Kidney epithelial cell (primary cell): ENCODE data around the gene CHST15. TPM values are rescaled to one million over a fixed set of nuclear protein-coding genes. Genes with fewer than 3 reads are reported as not detected.

Source experiments
- DNase-seq: peaks from one replicate; pipeline ENCODE4 v3.0.0-alpha.2; 2010; ENCODE audit warnings: low read depth
- H3K27me3 ChIP-seq: 2 replicates; pipeline ENCODE4 v1.6.0; 2011; ENCODE audit warnings: low read length; ENCODE audit not compliant: control insufficient read depth, insufficient read depth
- H3K36me3 ChIP-seq: 2 replicates; pipeline ENCODE4 v1.5.1; 2011; ENCODE audit warnings: low read length; ENCODE audit not compliant: control insufficient read depth, insufficient read depth
- H3K4me3 ChIP-seq: 2 replicates; pipeline ENCODE4 v1.5.1; 2011; ENCODE audit warnings: low read depth, mild to moderate bottlenecking, control low read depth, low read length
- total RNA-seq: library from RNA; depleted of rRNA; stranded (reverse); fragments of >200 nt; gene quantifications from 2 replicates; pipeline ENCODE4 v1.2.3, GENCODE V29; 2015
- TF ChIP-seq, protein P1 (sequence below): IDR thresholded peaks from 2 replicates; pipeline ENCODE4 v1.5.1; 2011; ENCODE audit warnings: mild to moderate bottlenecking, moderate library complexity, low read length, control low read depth, inconsistent platforms; ENCODE audit not compliant: insufficient read depth, poor library complexity, severe bottlenecking

Gene CHST15
- total RNA-seq, 1 donor from 2014 or later: 18.1 TPM

DNA sequence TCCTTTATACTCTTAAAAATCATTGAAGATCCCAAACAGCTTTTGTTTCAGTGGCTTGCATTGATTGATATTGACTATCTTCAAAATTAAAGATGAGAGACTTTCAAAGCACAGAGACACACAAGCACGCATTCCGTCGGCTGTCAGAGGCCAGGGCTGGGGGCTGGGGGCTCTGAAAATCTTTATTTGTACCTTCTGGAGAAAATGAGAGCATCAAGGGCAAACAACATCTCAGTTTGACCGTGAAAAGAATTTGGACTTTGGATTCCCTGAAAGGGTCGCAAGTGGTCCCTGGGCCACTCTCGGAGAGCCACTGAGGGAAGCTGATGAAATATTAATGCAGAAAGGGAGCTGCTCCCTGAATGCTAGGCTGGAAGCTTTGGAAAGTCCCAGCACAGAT is 96.4 kb downstream of the CHST15 start:
- Histone ChIP-seq H3K36me3 (no peaks in the 10 kb centered on the region), H3K27me3 (peaks cover 12% of the 10 kb centered on the region), H3K4me3 (no peak overlapping the region)
- no peak for DNase-seq
- TF ChIP-seq, protein P1, sequence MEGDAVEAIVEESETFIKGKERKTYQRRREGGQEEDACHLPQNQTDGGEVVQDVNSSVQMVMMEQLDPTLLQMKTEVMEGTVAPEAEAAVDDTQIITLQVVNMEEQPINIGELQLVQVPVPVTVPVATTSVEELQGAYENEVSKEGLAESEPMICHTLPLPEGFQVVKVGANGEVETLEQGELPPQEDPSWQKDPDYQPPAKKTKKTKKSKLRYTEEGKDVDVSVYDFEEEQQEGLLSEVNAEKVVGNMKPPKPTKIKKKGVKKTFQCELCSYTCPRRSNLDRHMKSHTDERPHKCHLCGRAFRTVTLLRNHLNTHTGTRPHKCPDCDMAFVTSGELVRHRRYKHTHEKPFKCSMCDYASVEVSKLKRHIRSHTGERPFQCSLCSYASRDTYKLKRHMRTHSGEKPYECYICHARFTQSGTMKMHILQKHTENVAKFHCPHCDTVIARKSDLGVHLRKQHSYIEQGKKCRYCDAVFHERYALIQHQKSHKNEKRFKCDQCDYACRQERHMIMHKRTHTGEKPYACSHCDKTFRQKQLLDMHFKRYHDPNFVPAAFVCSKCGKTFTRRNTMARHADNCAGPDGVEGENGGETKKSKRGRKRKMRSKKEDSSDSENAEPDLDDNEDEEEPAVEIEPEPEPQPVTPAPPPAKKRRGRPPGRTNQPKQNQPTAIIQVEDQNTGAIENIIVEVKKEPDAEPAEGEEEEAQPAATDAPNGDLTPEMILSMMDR: no peak

DNA sequence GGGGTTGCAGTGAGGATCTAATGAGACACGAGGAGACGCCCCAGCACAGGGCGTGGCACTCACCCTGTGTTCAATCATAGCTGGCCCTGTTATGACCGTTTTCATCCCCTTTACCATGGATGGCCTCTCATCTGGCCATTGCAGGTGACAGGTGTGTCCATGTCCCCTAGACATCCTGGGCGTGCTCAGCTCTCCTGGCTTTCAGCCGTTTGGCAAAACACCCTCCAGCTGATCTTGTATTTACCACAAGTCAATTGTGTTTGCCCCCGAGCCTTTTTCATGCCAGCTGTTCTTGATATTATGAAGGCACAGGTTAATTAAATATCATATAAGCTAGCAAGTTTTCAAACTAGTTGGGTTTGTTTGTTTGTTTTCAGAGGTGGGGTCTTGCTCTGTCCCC is 97.1 kb downstream of the CHST15 start:
- H3K4me3 ChIP-seq: no peak overlapping the region

DNA sequence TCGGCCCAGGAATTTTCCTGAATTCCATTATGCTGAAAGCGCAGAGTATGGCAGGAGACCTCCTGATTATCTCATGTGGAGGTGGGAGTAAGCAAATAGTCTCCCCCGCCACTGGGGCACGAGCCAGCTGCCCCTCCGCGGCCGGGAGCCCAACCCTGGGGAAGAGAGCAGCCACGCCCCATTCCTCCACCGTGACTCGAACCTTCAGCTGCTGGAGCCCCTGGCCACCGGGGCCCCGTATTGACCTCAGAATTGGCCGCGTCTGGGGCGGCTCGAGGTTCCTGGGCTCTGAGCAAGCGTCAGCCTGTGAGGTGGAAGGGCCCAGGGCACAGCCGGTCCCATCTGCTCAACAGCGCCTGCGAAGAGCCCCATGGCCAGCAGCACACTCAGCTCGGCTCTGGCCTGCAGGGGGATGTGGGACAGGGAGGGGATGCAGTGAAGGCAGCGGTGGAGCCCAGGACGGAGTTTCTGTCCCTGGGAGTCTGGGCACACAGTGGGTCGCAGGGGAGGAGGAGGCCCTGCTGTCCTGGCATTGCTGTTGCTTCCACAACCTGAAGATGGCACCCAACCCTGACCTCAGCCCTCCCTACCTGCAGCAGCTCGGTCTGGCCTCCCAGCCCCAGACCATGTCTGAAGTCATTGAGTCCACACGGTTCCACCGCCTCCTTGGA is 97.8 kb downstream of the CHST15 start:
- TF ChIP-seq, protein P1: peak; percentile 62
- Histone ChIP-seq H3K27me3 (peaks cover 24% of the 10 kb centered on the region), H3K4me3 (peak overlapping the region; percentile 23), H3K36me3 (no peaks in the 10 kb centered on the region)
- peak; percentile 66 for DNase-seq

More for the DNA sequence above, 97.1 kb downstream of the CHST15 start:
- DNase-seq: no peak
- H3K27me3 ChIP-seq: peaks cover 18% of the 10 kb centered on the region
- no peaks in the 10 kb centered on the region for H3K36me3 ChIP-seq
- TF ChIP-seq, protein P1: no peak

DNA sequence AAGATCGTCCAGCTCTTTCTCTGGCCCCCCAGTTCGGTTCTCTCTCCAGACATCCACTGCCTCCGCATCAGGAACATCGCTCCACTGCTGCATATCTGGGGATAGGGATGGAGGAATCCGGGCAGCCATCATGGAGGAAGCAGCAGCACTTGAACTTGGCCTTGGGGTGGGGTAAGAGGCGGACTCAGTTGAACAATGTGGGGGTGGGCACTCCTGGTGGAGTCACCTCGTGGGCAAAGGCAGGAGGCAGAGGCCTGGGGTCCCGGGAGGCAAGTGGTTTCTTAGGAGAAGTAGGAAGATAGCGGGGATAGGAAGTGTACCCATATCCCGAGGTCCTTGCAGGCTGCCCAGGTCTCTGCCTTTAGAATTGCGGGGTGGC is 98.3 kb downstream of the CHST15 start:
- H3K27me3 ChIP-seq: peaks cover 26% of the 10 kb centered on the region
- H3K36me3 ChIP-seq: no peaks in the 10 kb centered on the region
- TF ChIP-seq, protein P1: no peak
- DNase-seq: no peak
- H3K4me3 ChIP-seq: peak overlapping the region; percentile 23

DNA sequence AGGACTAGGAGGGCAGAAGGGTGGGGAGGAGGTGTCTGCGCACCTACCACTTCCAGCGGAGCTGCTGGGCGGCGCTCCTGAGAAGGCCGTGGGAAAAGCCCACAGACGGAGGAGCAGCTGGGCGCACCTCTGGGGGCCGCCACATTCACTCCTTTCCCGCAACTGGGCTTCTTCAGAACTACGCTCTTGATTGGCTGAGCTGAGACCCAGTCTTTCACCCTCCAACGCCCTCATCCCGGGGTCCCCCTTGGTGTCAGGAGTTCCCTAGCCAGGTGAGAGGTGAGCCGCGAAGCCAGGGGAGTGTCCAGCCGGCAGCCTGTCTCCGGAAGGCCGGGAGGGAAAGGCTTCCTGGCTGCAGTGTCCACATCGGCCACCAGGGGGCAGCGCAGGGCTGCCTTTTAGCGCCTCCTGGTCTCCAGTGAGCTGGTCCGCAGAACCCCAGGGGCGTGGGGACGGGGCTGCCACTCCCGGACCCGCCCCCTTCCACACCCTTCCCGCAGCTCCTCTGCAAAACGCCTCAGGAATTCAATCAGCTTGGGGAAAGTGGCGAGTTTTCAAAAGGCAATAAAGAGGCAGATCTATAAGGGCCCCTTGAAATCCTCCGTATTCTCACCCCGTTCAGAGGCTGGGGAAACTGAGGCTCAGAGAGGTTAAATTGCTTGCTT is 98.8 kb downstream of the CHST15 start:
- TF ChIP-seq, protein P1: peak; percentile 97

More for the DNA sequence above, 98.8 kb downstream of the CHST15 start:
- Histone ChIP-seq H3K4me3 (peak overlapping the region; percentile 23), H3K27me3 (peaks cover 26% of the 10 kb centered on the region), H3K36me3 (no peaks in the 10 kb centered on the region)
- DNase-seq: peak; percentile 54
